OCI-M2 (cell line): ENCODE results near the gene INSR.
"Not testable (repeated sequence)": the region's sequence is repeated elsewhere in the genome, so short reads cannot be mapped to it uniquely, and the experiment has no call there.

Experiments
- DNase-seq: peaks from one replicate; lab custom pipeline; 2025; ENCODE audit not compliant: unreplicated experiment; lab: John Stamatoyannopoulos, UW

INSR gene

GRCh38 chr19:7293762-7294557 lies at the start of gene INSR:
Gene INSR (minus strand): TSS chr19:7294414. CDS start chr19:7293891, 523 bp downstream.
- no peak for DNase-seq

- no peak for DNase-seq
These were observed 47.9 kb upstream of the INSR start for GRCh38 chr19:7342143-7342542.

GRCh38 chr19:7340959-7341837 lies 47.0 kb upstream of the INSR start:
- DNase-seq: peak; percentile 69

- no peak for DNase-seq
These were observed 43.4 kb upstream of the INSR start for GRCh38 chr19:7337380-7338194.

GRCh38 chr19:7336321-7336973 lies 42.2 kb upstream of the INSR start:
- DNase-seq: no peak

GRCh38 chr19:7333198-7334118 lies 39.2 kb upstream of the INSR start:
- DNase-seq: no peak

GRCh38 chr19:7331446-7331845 lies 37.2 kb upstream of the INSR start:
- DNase-seq: no peak

GRCh38 chr19:7328647-7329046 lies 34.4 kb upstream of the INSR start:
- no peak for DNase-seq

- no peak for DNase-seq
These were observed 33.6 kb upstream of the INSR start for GRCh38 chr19:7327802-7328201.

GRCh38 chr19:7326105-7326877 lies 32.1 kb upstream of the INSR start:
- DNase-seq: no peak

GRCh38 chr19:7318176-7318575 lies 24.0 kb upstream of the INSR start:
- no peak for DNase-seq

GRCh38 chr19:7312816-7313215 lies 18.6 kb upstream of the INSR start:
- no peak for DNase-seq

GRCh38 chr19:7311911-7312310 lies 17.7 kb upstream of the INSR start:
- DNase-seq: no peak

- DNase-seq: not testable (repeated sequence)
These were observed 14.1 kb upstream of the INSR start for GRCh38 chr19:7308327-7308726.

GRCh38 chr19:7307590-7308218 lies 13.5 kb upstream of the INSR start:
- no peak for DNase-seq

- no peak for DNase-seq
These were observed 10.0 kb upstream of the INSR start for GRCh38 chr19:7304200-7304599.

GRCh38 chr19:7303470-7303869 lies 9.3 kb upstream of the INSR start:
- DNase-seq: no peak

GRCh38 chr19:7301525-7301924 lies 7.3 kb upstream of the INSR start:
- DNase-seq: no peak
